Keratinocyte (primary cell): ENCODE results near the gene RNPEPL1. TPM values are rescaled to one million over a fixed set of nuclear protein-coding genes. Genes with fewer than 3 reads are reported as not detected.

ENCODE experiments used
- DNase-seq: peaks from one replicate; pipeline ENCODE4 v3.0.0-alpha.2; 2011; ENCODE audit warnings: low read depth, missing footprints, low spot score
- FAIRE-seq: peaks from 2 replicates; lab custom pipeline; 2011; peaks lifted over from hg19 to GRCh38; lab: Jason Lieb, UNC
- H2AFZ ChIP-seq: 2 replicates; pipeline ENCODE4 v1.6.0; 2012; ENCODE audit warnings: low read length, control low read depth, inconsistent platforms; ENCODE audit not compliant: control insufficient read depth
- H3K27ac ChIP-seq: 2 replicates; pipeline ENCODE4 v1.5.1; 2011; ENCODE audit warnings: low read length; ENCODE audit not compliant: control insufficient read depth, insufficient read depth
- H3K27me3 ChIP-seq: 3 replicates; pipeline ENCODE4 v1.6.0; 2011; ENCODE audit warnings: low read length; ENCODE audit not compliant: control insufficient read depth, insufficient read depth; ENCODE audit errors: extremely low read depth
- H3K36me3 ChIP-seq, 2 experiments: 2 replicates in 1 of 2; 3 replicates in 1 of 2; pipeline ENCODE4 v1.5.1; 2011; ENCODE audit warnings: low read length in 2 of 2, mild to moderate bottlenecking in 1 of 2; ENCODE audit not compliant: control insufficient read depth in 2 of 2, insufficient read depth in 2 of 2; ENCODE audit errors: extremely low read depth in 1 of 2
- H3K4me1 ChIP-seq: 3 replicates; pipeline ENCODE4 v1.5.1; 2011; ENCODE audit warnings: low read length; ENCODE audit not compliant: control insufficient read depth, insufficient read depth; ENCODE audit errors: extremely low read depth
- H3K4me2 ChIP-seq: 3 replicates; pipeline ENCODE4 v1.6.0; 2011; ENCODE audit warnings: low read depth, low read length; ENCODE audit not compliant: control insufficient read depth, insufficient read depth; ENCODE audit errors: extremely low read depth
- H3K4me3 ChIP-seq, 3 experiments: fragments of 200-600 bp in 1 of 3; sonication (generic) in 1 of 3; 2 replicates in 2 of 3; 3 replicates in 1 of 3; pipeline ENCODE4 v1.5.1; 2011 to 2016; ENCODE audit warnings: low read length in 3 of 3, mild to moderate bottlenecking in 3 of 3, control low read depth in 2 of 3, inconsistent platforms in 1 of 3, low read depth in 1 of 3, mixed read lengths in 1 of 3, mixed run types in 1 of 3, moderate library complexity in 1 of 3; ENCODE audit not compliant: control insufficient read depth in 2 of 3, insufficient read depth in 2 of 3; ENCODE audit errors: extremely low read depth in 1 of 3
- H3K79me2 ChIP-seq: 2 replicates; pipeline ENCODE4 v1.6.0; 2012; ENCODE audit warnings: low read length; ENCODE audit not compliant: control insufficient read depth, insufficient read depth
- H3K9ac ChIP-seq: 3 replicates; pipeline ENCODE4 v1.6.0; 2011; ENCODE audit warnings: low read length; ENCODE audit not compliant: control insufficient read depth, insufficient read depth; ENCODE audit errors: extremely low read depth
- H3K9me1 ChIP-seq: 3 replicates; pipeline ENCODE4 v1.6.0; 2011; ENCODE audit warnings: low read length; ENCODE audit not compliant: control insufficient read depth, insufficient read depth; ENCODE audit errors: extremely low read depth
- H3K9me3 ChIP-seq: 2 replicates; pipeline ENCODE4 v1.5.1; 2012; ENCODE audit warnings: low read depth, low read length; ENCODE audit not compliant: control insufficient read depth
- H4K20me1 ChIP-seq: 3 replicates; pipeline ENCODE4 v1.6.0; 2011; ENCODE audit warnings: low read length; ENCODE audit not compliant: control insufficient read depth, insufficient read depth; ENCODE audit errors: extremely low read depth
- CTCF ChIP-seq, 3 experiments: IDR thresholded peaks in 1 of 3; conservative IDR thresholded peaks in 1 of 3; optimal IDR thresholded peaks in 1 of 3; 2 replicates in 2 of 3; 3 replicates in 1 of 3; pipeline versions ENCODE3 to v1.5.1; 2011; ENCODE audit warnings: low read length in 3 of 3, mild to moderate bottlenecking in 3 of 3, moderate library complexity in 2 of 3, control low read depth in 1 of 3, inconsistent platforms in 1 of 3; ENCODE audit not compliant: insufficient read depth in 2 of 3; ENCODE audit errors: extremely low read depth in 1 of 3
- EZH2 ChIP-seq: IDR thresholded peaks from one replicate; pipeline ENCODE4 v1.6.1; 2012; ENCODE audit warnings: inconsistent platforms, mild to moderate bottlenecking, low read length, moderate library complexity
- dilution Hi-C: fragments of 300-500 bp; cut with MboI; formaldehyde crosslinking; loops from one replicate; pipeline ENCODE4 v1.7.0; 2020; ENCODE audit warnings: low sequenced_read_pairs; ENCODE audit not compliant: extremely low pct_ligation_motif_present
- polyA plus RNA-seq, 5 experiments: library from polyadenylated mRNA; depleted of rRNA in 3 of 5; stranded (reverse) in 3 of 5; stranded (forward) in 1 of 5; unstranded in 1 of 5; fragments of >200 nt; gene quantifications; 1 replicate in 1 of 5; 2 replicates in 3 of 5; 3 replicates in 1 of 5; pipeline versions ENCODE4 v1.2.1 to v1.2.3, GENCODE V29; 2011 to 2012; ENCODE audit warnings: missing spikeins in 2 of 5, low read depth in 1 of 5, low replicate concordance in 1 of 5

The RNPEPL1 gene
- polyA plus RNA-seq, 1 donor (not counting 4 experiments of a cell fraction or from before 2014, with no cell fraction given): 3.7 TPM

GRCh38 chr2:240563951-240564560, 4.2 kb upstream of the RNPEPL1 start:
- Histone ChIP-seq H3K4me3 (no peak overlapping the region), H3K9me1 (peaks cover 2% of the 10 kb centered on the region), H3K79me2 (no peaks in the 10 kb centered on the region), H3K27ac (no peak overlapping the region), H2AFZ (no peak overlapping the region), H3K27me3 (no peaks in the 10 kb centered on the region), H3K4me1 (peaks cover 49% of the 10 kb centered on the region), H3K4me2 (no peak overlapping the region), H3K9ac (no peak overlapping the region), H3K36me3 (no peaks in the 10 kb centered on the region), H3K9me3 (no peaks in the 10 kb centered on the region), H4K20me1 (no peaks in the 10 kb centered on the region)
- no peak for DNase-seq
- dilution Hi-C loops: no loop called here
- no peak for FAIRE-seq
- no peak for TF ChIP-seq CTCF (optimal IDR thresholded peaks at IDR 0.05 in 1 of 3, IDR thresholded peaks at IDR 0.05 in 1 of 3, conservative IDR thresholded peaks at IDR 0.05 in 1 of 3; ENCODE audit: extremely low read depth in 1 of 3, insufficient read depth in 2 of 3, low read length in 3 of 3)
- no peak for TF ChIP-seq EZH2

GRCh38 chr2:240564561-240565332, 3.5 kb upstream of the RNPEPL1 start:
- Histone ChIP-seq H3K9me1 (peaks cover 4% of the 10 kb centered on the region), H3K27ac (no peak overlapping the region), H3K9me3 (no peaks in the 10 kb centered on the region), H3K9ac (no peak overlapping the region), H3K4me3 (no peak overlapping the region), H3K4me1 (peaks cover 49% of the 10 kb centered on the region), H3K4me2 (no peak overlapping the region), H2AFZ (no peak overlapping the region), H3K79me2 (no peaks in the 10 kb centered on the region), H3K27me3 (no peaks in the 10 kb centered on the region), H3K36me3 (no peaks in the 10 kb centered on the region), H4K20me1 (peaks cover 1% of the 10 kb centered on the region)
- FAIRE-seq: no peak
- no peak for DNase-seq
- dilution Hi-C loops: no loop called here
- no peak for TF ChIP-seq EZH2
- peak in 1 of 3 experiments; percentile 13 for TF ChIP-seq CTCF (optimal IDR thresholded peaks at IDR 0.05 in 1 of 3, IDR thresholded peaks at IDR 0.05 in 1 of 3, conservative IDR thresholded peaks at IDR 0.05 in 1 of 3; ENCODE audit: extremely low read depth in 1 of 3, insufficient read depth in 2 of 3, low read length in 3 of 3)
